Breast epithelium (tissue), 3 donors: ENCODE measurements around the gene SLC26A2.

Source experiments
- CTCF ChIP-seq, 3 donors: fragments of 450-650 bp; IDR thresholded peaks; one replicate each; pipeline ENCODE4 v1.5.1; 2016 to 2017; ENCODE audit warnings: antibody characterized with exemption in 3 of 3, mild to moderate bottlenecking in 3 of 3, moderate library complexity in 3 of 3
- POLR2A ChIP-seq: fragments of 450-650 bp; IDR thresholded peaks from one replicate; pipeline ENCODE4 v1.6.1; 2016; ENCODE audit warnings: antibody characterized with exemption, mild to moderate bottlenecking, moderate library complexity
- POLR2AphosphoS5 ChIP-seq, 3 donors: sonication (generic); formaldehyde crosslinking; IDR thresholded peaks; one replicate each; pipeline ENCODE4 v1.6.1; 2017; ENCODE audit warnings: antibody characterized with exemption in 3 of 3

DNA sequence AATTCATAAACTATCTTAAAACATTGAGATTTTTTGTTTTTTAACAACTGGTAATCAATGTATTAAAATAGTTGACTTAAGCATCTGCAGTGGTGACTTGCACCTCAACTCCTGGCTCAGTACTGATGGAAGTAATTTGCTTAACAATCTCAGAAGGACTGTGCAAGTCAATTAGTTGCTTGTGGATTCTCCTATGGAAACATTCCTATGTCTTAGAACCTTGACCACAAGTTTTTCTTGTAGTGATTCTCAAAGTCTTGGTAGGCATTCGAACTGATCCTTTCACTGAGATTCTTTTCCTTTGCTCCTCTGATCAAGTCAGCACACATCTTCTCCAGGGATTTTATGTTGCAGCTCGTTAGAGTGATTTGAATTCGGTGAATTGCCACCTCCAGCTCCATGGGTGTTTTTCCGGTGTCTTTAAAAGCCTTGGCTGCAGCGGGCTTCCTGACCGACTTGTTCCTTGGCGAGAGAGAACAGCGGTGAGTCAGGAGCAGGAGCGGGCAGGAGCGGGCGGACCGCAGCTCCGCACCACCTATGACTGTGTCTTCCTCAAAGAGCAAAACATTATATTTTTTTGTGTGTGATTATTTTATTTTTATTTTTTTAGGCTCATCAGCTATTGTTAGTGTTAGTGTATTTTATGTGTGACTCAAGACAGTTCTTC is 61.1 kb downstream of the SLC26A2 start:
- no peak for TF ChIP-seq CTCF (IDR thresholded peaks at IDR 0.05)
- no peak for TF ChIP-seq POLR2A
- no peak for TF ChIP-seq POLR2AphosphoS5 (IDR thresholded peaks at IDR 0.05)
